K562 (cell line): ENCODE measurements around the gene CCDC183. TPM values are rescaled to one million over a fixed set of nuclear protein-coding genes. Genes with fewer than 3 reads are reported as not detected.

Experiments
- ARID4B ChIP-seq: sonication (generic); formaldehyde crosslinking; IDR thresholded peaks from 2 replicates; pipeline ENCODE4 v1.8.0; 2022; ENCODE audit warnings: mild to moderate bottlenecking, missing genetic modification reagents
- BRD9 ChIP-seq: fragments of 450-650 bp; IDR thresholded peaks from 2 replicates; pipeline ENCODE4 v1.6.1; 2018; ENCODE audit warnings: low read depth; ENCODE audit not compliant: partially characterized antibody
- EP400 ChIP-seq: fragments of 450-650 bp; IDR thresholded peaks from 2 replicates; pipeline ENCODE4 v1.6.1; 2017; ENCODE audit warnings: antibody characterized with exemption, mild to moderate bottlenecking, moderate library complexity
- FUS ChIP-seq: fragments of 200-400 bp; formaldehyde crosslinking; optimal IDR thresholded peaks from 2 replicates; pipeline ENCODE3; 2017; ENCODE audit warnings: low read depth, low read length
- HDGF ChIP-seq: fragments of 450-650 bp; IDR thresholded peaks from 2 replicates; pipeline ENCODE4 v1.6.1; 2016
- HNRNPLL ChIP-seq: fragments of 200-400 bp; formaldehyde crosslinking; IDR thresholded peaks from 2 replicates; pipeline ENCODE4 v1.6.1; 2017; ENCODE audit warnings: low read length, low read depth, mild to moderate bottlenecking; ENCODE audit not compliant: poor library complexity, severe bottlenecking
- KLF1 ChIP-seq: fragments of 450-650 bp; IDR thresholded peaks from 2 replicates; pipeline ENCODE4 v1.6.1; 2016; ENCODE audit warnings: missing genetic modification characterization, missing compliant biosample characterization
- MCM3 ChIP-seq: fragments of 450-650 bp; IDR thresholded peaks from 2 replicates; pipeline ENCODE4 v1.6.1; 2016
- SMAD2 ChIP-seq: fragments of 150-350 bp; IDR thresholded peaks from 2 replicates; pipeline ENCODE4 v1.6.1; 2014; ENCODE audit warnings: low read depth, mild to moderate bottlenecking, low read length
- TFE3 ChIP-seq: fragments of 450-650 bp; formaldehyde crosslinking; IDR thresholded peaks from 2 replicates; pipeline ENCODE4 v1.4.0; 2020; ENCODE audit warnings: mild to moderate bottlenecking, mixed read lengths
- ZBTB26 ChIP-seq: fragments of 450-650 bp; formaldehyde crosslinking; IDR thresholded peaks from 2 replicates; pipeline ENCODE4 v1.4.0; 2022; ENCODE audit warnings: missing genetic modification characterization
- ZFPM2 ChIP-seq: fragments of 250-450 bp; sonication (Bioruptor Pico); IDR thresholded peaks from 2 replicates; pipeline ENCODE4 v1.5.1; 2022; ENCODE audit warnings: mild to moderate bottlenecking
- ZNF551 ChIP-seq: fragments of 250-450 bp; sonication (Bioruptor Pico); IDR thresholded peaks from 2 replicates; pipeline ENCODE4 v1.5.0; 2021; ENCODE audit warnings: mild to moderate bottlenecking, moderate library complexity
- ZNF707 ChIP-seq: fragments of 250-450 bp; sonication (Bioruptor Pico); conservative IDR thresholded peaks from 2 replicates; pipeline ENCODE4 v1.8.0; 2022; ENCODE audit warnings: inconsistent platforms, mild to moderate bottlenecking, moderate library complexity
- ZNF76 ChIP-seq: fragments of 250-450 bp; sonication (Bioruptor Pico); IDR thresholded peaks from 2 replicates; pipeline ENCODE4 v1.4.0; 2020; ENCODE audit warnings: mild to moderate bottlenecking, moderate library complexity, borderline replicate concordance
- polyA plus RNA-seq, 8 experiments: library from polyadenylated mRNA; depleted of rRNA in 4 of 8; stranded (reverse) in 5 of 8; unstranded in 3 of 8; fragments of >200 nt; fragmentation: Nextera tagmentation in 2 of 8; fragmentation: Illumina TruSeq in 1 of 8; extraction: Ambion mirVana in 2 of 8; extraction: Trizol in 1 of 8; gene quantifications; 2 replicates each; pipeline versions ENCODE4 v1.2.1 to v1.2.3, GENCODE V29; 2011 to 2014; ENCODE audit warnings: inconsistent platforms in 1 of 8, missing spikeins in 1 of 8
- total RNA-seq, 7 experiments: library from RNA; depleted of rRNA in 6 of 7; stranded (reverse); fragments of >200 nt in 6 of 7; fragmentation: Illumina TruSeq in 2 of 7; extraction: Trizol in 2 of 7; gene quantifications; 2 replicates each; pipeline versions ENCODE4 v1.2.1 to v1.2.3, GENCODE V29; 2011 to 2021; ENCODE audit warnings: low replicate concordance in 1 of 7
- TF ChIP-seq, protein P1 (sequence below): fragments of 450-650 bp; IDR thresholded peaks from 2 replicates; pipeline ENCODE4 v1.6.1; 2017; ENCODE audit warnings: antibody characterized with exemption
- TF ChIP-seq, protein P2 (sequence below): sonication (generic); formaldehyde crosslinking; IDR thresholded peaks from 2 replicates; pipeline ENCODE4 v1.8.0; 2022; ENCODE audit warnings: mild to moderate bottlenecking, missing genetic modification reagents, borderline replicate concordance

CCDC183 gene
- total and polyA plus RNA-seq, 9 of the 15 experiments (the other 6 are each of a cell fraction or from before 2014, with no cell fraction given): 0.21 to 0.60 (median 0.29) TPM; not detected in 4

- TF ChIP-seq ZBTB26 (CRISPR knock-in tag) (no peak), ZFPM2 (CRISPR knock-in tag) (no peak), ZNF76 (CRISPR knock-in tag) (0 out of 2 replicates have a peak, but pooled peaks have one; percentile 33), TFE3 (CRISPR knock-in tag) (no peak), MCM3 (no peak), EP400 (peak; percentile 75), SMAD2 (no peak), FUS (no peak), HDGF (no peak), ARID4B (CRISPR knock-in tag) (no peak), BRD9 (no peak), HNRNPLL (peak; percentile 73), KLF1 (no peak), ZNF551 (CRISPR knock-in tag) (no peak), ZNF707 (CRISPR knock-in tag) (no peak)
- TF ChIP-seq, protein P1, sequence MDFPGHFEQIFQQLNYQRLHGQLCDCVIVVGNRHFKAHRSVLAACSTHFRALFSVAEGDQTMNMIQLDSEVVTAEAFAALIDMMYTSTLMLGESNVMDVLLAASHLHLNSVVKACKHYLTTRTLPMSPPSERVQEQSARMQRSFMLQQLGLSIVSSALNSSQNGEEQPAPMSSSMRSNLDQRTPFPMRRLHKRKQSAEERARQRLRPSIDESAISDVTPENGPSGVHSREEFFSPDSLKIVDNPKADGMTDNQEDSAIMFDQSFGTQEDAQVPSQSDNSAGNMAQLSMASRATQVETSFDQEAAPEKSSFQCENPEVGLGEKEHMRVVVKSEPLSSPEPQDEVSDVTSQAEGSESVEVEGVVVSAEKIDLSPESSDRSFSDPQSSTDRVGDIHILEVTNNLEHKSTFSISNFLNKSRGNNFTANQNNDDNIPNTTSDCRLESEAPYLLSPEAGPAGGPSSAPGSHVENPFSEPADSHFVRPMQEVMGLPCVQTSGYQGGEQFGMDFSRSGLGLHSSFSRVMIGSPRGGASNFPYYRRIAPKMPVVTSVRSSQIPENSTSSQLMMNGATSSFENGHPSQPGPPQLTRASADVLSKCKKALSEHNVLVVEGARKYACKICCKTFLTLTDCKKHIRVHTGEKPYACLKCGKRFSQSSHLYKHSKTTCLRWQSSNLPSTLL: no peak
- TF ChIP-seq, protein P2, sequence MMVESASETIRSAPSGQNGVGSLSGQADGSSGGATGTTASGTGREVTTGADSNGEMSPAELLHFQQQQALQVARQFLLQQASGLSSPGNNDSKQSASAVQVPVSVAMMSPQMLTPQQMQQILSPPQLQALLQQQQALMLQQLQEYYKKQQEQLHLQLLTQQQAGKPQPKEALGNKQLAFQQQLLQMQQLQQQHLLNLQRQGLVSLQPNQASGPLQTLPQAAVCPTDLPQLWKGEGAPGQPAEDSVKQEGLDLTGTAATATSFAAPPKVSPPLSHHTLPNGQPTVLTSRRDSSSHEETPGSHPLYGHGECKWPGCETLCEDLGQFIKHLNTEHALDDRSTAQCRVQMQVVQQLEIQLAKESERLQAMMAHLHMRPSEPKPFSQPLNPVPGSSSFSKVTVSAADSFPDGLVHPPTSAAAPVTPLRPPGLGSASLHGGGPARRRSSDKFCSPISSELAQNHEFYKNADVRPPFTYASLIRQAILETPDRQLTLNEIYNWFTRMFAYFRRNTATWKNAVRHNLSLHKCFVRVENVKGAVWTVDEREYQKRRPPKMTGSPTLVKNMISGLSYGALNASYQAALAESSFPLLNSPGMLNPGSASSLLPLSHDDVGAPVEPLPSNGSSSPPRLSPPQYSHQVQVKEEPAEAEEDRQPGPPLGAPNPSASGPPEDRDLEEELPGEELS (CRISPR knock-in tag): no peak
These were observed 11.3 kb downstream of the CCDC183 start, which contains the start of gene RABL6 (continued) for GRCh38 chr9:136807281-136808074.
